Measurements from ENCODE around the gene FAM241A. TPM values are rescaled to one million over a fixed set of nuclear protein-coding genes. Genes with fewer than 3 reads are reported as not detected.

FAM241A gene
- total and polyA plus RNA-seq, 9 of the 15 experiments (the other 6 are each of a cell fraction or from before 2014, with no cell fraction given), result 2.3 to 8.5 (median 5.3) TPM

DNA sequence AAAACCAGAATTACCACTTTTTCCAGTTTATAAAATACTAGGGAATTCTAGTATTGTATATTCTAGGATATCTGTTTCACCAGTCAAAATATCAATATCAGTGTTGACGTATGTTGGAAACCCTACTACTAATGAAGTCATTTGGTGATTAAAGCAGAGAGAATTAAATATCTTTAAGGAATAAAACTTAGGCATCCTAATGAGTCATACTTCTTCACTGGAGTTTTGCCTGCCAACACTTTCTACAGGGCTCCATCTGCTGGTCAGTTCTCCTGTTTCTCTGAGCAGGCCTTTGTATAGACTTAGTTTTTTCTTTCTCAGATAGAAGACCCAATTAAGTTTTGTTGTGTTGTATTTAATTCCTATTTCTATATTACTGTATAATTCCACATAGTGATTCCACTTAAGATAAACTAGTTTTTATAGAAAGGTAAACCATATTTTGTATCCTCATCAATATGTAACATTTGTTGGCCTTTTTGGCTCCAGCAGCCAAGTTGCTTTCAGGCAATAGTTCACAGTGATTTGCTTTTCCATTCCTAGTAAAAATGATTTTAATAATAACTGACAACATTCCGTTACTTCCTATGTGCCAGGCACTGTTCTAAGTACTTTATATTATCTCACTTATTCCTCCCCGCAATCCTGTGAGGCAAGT, 89.8 kb downstream of the FAM241A start (continued):
- TF ChIP-seq, protein P1, sequence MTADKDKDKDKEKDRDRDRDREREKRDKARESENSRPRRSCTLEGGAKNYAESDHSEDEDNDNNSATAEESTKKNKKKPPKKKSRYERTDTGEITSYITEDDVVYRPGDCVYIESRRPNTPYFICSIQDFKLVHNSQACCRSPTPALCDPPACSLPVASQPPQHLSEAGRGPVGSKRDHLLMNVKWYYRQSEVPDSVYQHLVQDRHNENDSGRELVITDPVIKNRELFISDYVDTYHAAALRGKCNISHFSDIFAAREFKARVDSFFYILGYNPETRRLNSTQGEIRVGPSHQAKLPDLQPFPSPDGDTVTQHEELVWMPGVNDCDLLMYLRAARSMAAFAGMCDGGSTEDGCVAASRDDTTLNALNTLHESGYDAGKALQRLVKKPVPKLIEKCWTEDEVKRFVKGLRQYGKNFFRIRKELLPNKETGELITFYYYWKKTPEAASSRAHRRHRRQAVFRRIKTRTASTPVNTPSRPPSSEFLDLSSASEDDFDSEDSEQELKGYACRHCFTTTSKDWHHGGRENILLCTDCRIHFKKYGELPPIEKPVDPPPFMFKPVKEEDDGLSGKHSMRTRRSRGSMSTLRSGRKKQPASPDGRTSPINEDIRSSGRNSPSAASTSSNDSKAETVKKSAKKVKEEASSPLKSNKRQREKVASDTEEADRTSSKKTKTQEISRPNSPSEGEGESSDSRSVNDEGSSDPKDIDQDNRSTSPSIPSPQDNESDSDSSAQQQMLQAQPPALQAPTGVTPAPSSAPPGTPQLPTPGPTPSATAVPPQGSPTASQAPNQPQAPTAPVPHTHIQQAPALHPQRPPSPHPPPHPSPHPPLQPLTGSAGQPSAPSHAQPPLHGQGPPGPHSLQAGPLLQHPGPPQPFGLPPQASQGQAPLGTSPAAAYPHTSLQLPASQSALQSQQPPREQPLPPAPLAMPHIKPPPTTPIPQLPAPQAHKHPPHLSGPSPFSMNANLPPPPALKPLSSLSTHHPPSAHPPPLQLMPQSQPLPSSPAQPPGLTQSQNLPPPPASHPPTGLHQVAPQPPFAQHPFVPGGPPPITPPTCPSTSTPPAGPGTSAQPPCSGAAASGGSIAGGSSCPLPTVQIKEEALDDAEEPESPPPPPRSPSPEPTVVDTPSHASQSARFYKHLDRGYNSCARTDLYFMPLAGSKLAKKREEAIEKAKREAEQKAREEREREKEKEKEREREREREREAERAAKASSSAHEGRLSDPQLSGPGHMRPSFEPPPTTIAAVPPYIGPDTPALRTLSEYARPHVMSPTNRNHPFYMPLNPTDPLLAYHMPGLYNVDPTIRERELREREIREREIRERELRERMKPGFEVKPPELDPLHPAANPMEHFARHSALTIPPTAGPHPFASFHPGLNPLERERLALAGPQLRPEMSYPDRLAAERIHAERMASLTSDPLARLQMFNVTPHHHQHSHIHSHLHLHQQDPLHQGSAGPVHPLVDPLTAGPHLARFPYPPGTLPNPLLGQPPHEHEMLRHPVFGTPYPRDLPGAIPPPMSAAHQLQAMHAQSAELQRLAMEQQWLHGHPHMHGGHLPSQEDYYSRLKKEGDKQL (CRISPR knock-in tag; IDR thresholded peaks at IDR 0.05; ENCODE audit: borderline replicate concordance), result no peak
- TF ChIP-seq ZNF354B (CRISPR knock-in tag; IDR thresholded peaks at IDR 0.05), result no peak
- TF ChIP-seq, protein P2, sequence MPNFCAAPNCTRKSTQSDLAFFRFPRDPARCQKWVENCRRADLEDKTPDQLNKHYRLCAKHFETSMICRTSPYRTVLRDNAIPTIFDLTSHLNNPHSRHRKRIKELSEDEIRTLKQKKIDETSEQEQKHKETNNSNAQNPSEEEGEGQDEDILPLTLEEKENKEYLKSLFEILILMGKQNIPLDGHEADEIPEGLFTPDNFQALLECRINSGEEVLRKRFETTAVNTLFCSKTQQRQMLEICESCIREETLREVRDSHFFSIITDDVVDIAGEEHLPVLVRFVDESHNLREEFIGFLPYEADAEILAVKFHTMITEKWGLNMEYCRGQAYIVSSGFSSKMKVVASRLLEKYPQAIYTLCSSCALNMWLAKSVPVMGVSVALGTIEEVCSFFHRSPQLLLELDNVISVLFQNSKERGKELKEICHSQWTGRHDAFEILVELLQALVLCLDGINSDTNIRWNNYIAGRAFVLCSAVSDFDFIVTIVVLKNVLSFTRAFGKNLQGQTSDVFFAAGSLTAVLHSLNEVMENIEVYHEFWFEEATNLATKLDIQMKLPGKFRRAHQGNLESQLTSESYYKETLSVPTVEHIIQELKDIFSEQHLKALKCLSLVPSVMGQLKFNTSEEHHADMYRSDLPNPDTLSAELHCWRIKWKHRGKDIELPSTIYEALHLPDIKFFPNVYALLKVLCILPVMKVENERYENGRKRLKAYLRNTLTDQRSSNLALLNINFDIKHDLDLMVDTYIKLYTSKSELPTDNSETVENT (CRISPR knock-in tag; IDR thresholded peaks at IDR 0.05), result no peak

All from K562 (cell line).